Lower lobe of right lung (tissue), 2 donors: ENCODE results near the gene C2orf92. TPM values are rescaled to one million over a fixed set of nuclear protein-coding genes. Genes with fewer than 3 reads are reported as not detected.

Experiments used
- ATAC-seq, 2 donors: fragments of 200-7000 bp; cut with Tn5 transposase; one replicate each; pipeline ENCODE4 v1.9.1; 2020 to 2022; ENCODE audit warnings: mild to moderate bottlenecking in 2 of 2, moderate library complexity in 2 of 2
- DNase-seq: peaks from one replicate; pipeline ENCODE4 v3.0.0-alpha.2; 2020
- H3K27ac ChIP-seq: fragments of 200-600 bp; one replicate; pipeline ENCODE4 v1.8.0; 2022
- H3K27me3 ChIP-seq: fragments of 200-600 bp; one replicate; pipeline ENCODE4 v1.8.0; 2022; ENCODE audit warnings: low read depth
- H3K36me3 ChIP-seq: fragments of 200-600 bp; one replicate; pipeline ENCODE4 v1.8.0; 2022; ENCODE audit warnings: mild to moderate bottlenecking
- H3K4me1 ChIP-seq: fragments of 200-600 bp; one replicate; pipeline ENCODE4 v1.8.0; 2022
- H3K4me3 ChIP-seq: fragments of 200-600 bp; one replicate; pipeline ENCODE4 v1.8.0; 2022; ENCODE audit warnings: mild to moderate bottlenecking
- H3K9me3 ChIP-seq: fragments of 200-600 bp; one replicate; pipeline ENCODE4 v1.8.0; 2022
- CTCF ChIP-seq: fragments of 200-600 bp; IDR thresholded peaks from one replicate; pipeline ENCODE4 v1.8.0; 2022; ENCODE audit warnings: antibody characterized with exemption, mild to moderate bottlenecking
- intact Hi-C: fragments of 100-400 bp; cut with DNase I; formaldehyde crosslinking; loops from one replicate; pipeline ENCODE4 v1.11.0; 2022
- total RNA-seq: library from RNA; stranded (reverse); fragmentation: NEBNext Ultra II Directional; extraction: Animal tissue kit (Norgen Biotek cat#: 25700); gene quantifications from one replicate; pipeline ENCODE4 v1.2.1, GENCODE V29; 2021
- donor health status: DM: no; HTN: yes; CAD: no; lungs with severe emphysema.

C2orf92 gene
- total RNA-seq, 1 donor from 2014 or later, result 15.1 TPM

DNA sequence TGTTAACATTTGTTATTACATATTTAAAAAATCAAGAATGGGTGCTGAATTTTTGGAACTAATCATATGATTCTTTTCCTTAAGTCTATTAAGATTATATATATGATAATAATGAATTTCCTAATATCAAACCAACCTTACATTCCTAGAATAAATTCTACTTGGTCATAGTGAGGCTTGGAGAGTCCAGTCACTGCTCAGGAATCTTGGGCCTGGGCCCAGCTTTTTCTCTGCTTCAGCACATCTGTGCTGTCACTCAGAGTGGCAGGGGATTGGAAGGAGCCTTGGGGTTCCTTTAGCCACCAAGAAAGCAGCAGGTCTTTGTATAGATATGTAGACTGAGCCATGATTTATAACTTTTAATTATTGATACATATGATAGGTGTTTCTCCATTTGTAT lies 24.0 kb downstream of the C2orf92 start:
- Histone ChIP-seq H3K4me3 (no peak overlapping the region), H3K4me1 (no peaks in the 10 kb centered on the region), H3K36me3 (no peaks in the 10 kb centered on the region), H3K27ac (no peak overlapping the region), H3K9me3 (no peaks in the 10 kb centered on the region), H3K27me3 (no peaks in the 10 kb centered on the region)
- TF ChIP-seq CTCF, result no peak
- intact Hi-C loops, result no loop called here
- no peak for DNase-seq
- no peak for ATAC-seq

GRCh38 chr2:97695744-97696143 lies 26.2 kb downstream of the C2orf92 start:
- Histone ChIP-seq H3K27ac (no peak overlapping the region), H3K4me1 (no peaks in the 10 kb centered on the region), H3K4me3 (no peak overlapping the region), H3K27me3 (no peaks in the 10 kb centered on the region), H3K9me3 (no peaks in the 10 kb centered on the region), H3K36me3 (no peaks in the 10 kb centered on the region)
- intact Hi-C loops, result no loop called here
- DNase-seq, result no peak
- no peak for ATAC-seq
- TF ChIP-seq CTCF, result no peak

GRCh38 chr2:97697252-97698235 lies 28.0 kb downstream of the C2orf92 start:
- peak; percentile 98 for TF ChIP-seq CTCF
- Histone ChIP-seq H3K27ac (no peak overlapping the region), H3K4me1 (no peaks in the 10 kb centered on the region), H3K4me3 (no peak overlapping the region), H3K27me3 (no peaks in the 10 kb centered on the region), H3K9me3 (no peaks in the 10 kb centered on the region), H3K36me3 (no peaks in the 10 kb centered on the region)
- DNase-seq (peak; percentile 93), ATAC-seq (peak; percentile 93)
- intact Hi-C loops, result no loop called here

- Histone ChIP-seq H3K27ac (no peak overlapping the region), H3K36me3 (no peaks in the 10 kb centered on the region), H3K9me3 (no peaks in the 10 kb centered on the region), H3K27me3 (no peaks in the 10 kb centered on the region), H3K4me1 (no peaks in the 10 kb centered on the region), H3K4me3 (no peak overlapping the region)
- DNase-seq (no peak), ATAC-seq (no peak)
- no peak for TF ChIP-seq CTCF
- intact Hi-C loops, result no loop called here
Measured at GRCh38 chr2:97698530-97698929, 29.0 kb downstream of the C2orf92 start.

- ATAC-seq, result peak; percentile 71 to 73
- H3K4me3 ChIP-seq, result no peak overlapping the region
- no peaks in the 10 kb centered on the region for H3K9me3 ChIP-seq
- H3K4me1 ChIP-seq, result no peaks in the 10 kb centered on the region
- intact Hi-C loops, result no loop called here
- H3K27me3 ChIP-seq, result no peaks in the 10 kb centered on the region
- H3K27ac ChIP-seq, result no peak overlapping the region
- peak; percentile 55 for TF ChIP-seq CTCF
- no peak for DNase-seq
- no peaks in the 10 kb centered on the region for H3K36me3 ChIP-seq
Measured at GRCh38 chr2:97699765-97700444, 30.4 kb downstream of the C2orf92 start.
